ENCODE results near the gene TRAK1.

TRAK1 gene

GRCh38 chr3:42164656-42165055, 73.5 kb downstream of the TRAK1 start:
- Histone ChIP-seq H3K9me3 (no peaks in the 10 kb centered on the region), H3K4me3 (no peak overlapping the region), H3K4me1 (peaks cover 0 to 44% (median 14%) of the 10 kb centered on the region in 4 donors), H3K36me3 (no peaks in the 10 kb centered on the region), H3K27ac (no peak overlapping the region), H3K27me3 (no peaks in the 10 kb centered on the region)
- intact Hi-C loops (cut with DNase I; ENCODE audit: low total_unique reads), result no loop called here
- TF ChIP-seq CTCF (IDR thresholded peaks at IDR 0.05), result no peak
- DNase-seq, result peak; percentile 52 to 54

GRCh38 chr3:42165211-42165610, 74.1 kb downstream of the TRAK1 start:
- no peaks in the 10 kb centered on the region for H3K9me3 ChIP-seq
- no peak for TF ChIP-seq CTCF (IDR thresholded peaks at IDR 0.05)
- no peak overlapping the region for H3K27ac ChIP-seq
- H3K36me3 ChIP-seq, result no peaks in the 10 kb centered on the region
- no peaks in the 10 kb centered on the region for H3K27me3 ChIP-seq
- H3K4me1 ChIP-seq, result peaks cover 0 to 39% (median 9%) of the 10 kb centered on the region in 4 donors
- intact Hi-C loops (cut with DNase I; ENCODE audit: low total_unique reads), result no loop called here
- no peak for DNase-seq
- no peak overlapping the region for H3K4me3 ChIP-seq

GRCh38 chr3:42166214-42166613, 75.1 kb downstream of the TRAK1 start:
- H3K4me3 ChIP-seq, result no peak overlapping the region
- no peak overlapping the region for H3K27ac ChIP-seq
- H3K27me3 ChIP-seq, result no peaks in the 10 kb centered on the region
- no peak for TF ChIP-seq CTCF (IDR thresholded peaks at IDR 0.05)
- H3K9me3 ChIP-seq, result no peaks in the 10 kb centered on the region
- intact Hi-C loops (cut with DNase I; ENCODE audit: low total_unique reads), result no loop called here
- no peaks in the 10 kb centered on the region for H3K36me3 ChIP-seq
- DNase-seq, result no peak
- H3K4me1 ChIP-seq, result peaks cover 0 to 31% (median 3%) of the 10 kb centered on the region in 4 donors

- DNase-seq, result no peak
- Histone ChIP-seq H3K27me3 (no peaks in the 10 kb centered on the region), H3K27ac (no peak overlapping the region), H3K4me3 (no peak overlapping the region), H3K36me3 (no peaks in the 10 kb centered on the region), H3K4me1 (peaks cover 0 to 31% (median 1%) of the 10 kb centered on the region in 4 donors), H3K9me3 (no peaks in the 10 kb centered on the region)
- intact Hi-C loops (cut with DNase I; ENCODE audit: low total_unique reads), result no loop called here
- no peak for TF ChIP-seq CTCF (IDR thresholded peaks at IDR 0.05)
These were observed 75.6 kb downstream of the TRAK1 start for GRCh38 chr3:42166662-42167300.

GRCh38 chr3:42169579-42170120, 78.5 kb downstream of the TRAK1 start:
- TF ChIP-seq CTCF (IDR thresholded peaks at IDR 0.05), result no peak
- Histone ChIP-seq H3K9me3 (no peaks in the 10 kb centered on the region), H3K4me1 (peaks cover 0 to 22% (median 4%) of the 10 kb centered on the region in 4 donors), H3K4me3 (no peak overlapping the region), H3K27ac (no peak overlapping the region), H3K27me3 (no peaks in the 10 kb centered on the region), H3K36me3 (no peaks in the 10 kb centered on the region)
- intact Hi-C loops (cut with DNase I; ENCODE audit: low total_unique reads), result no loop called here
- peak in 1 of 2 donors; percentile 50 for DNase-seq

Measured in tibial artery (tissue), 4 donors.